Activated CD4-positive, alpha-beta memory T cell treated with anti-CD3 and anti-CD28 coated beads, Interleukin-2, amount 10 ng/mL, durations not matched to agents 7 days and 5 days (primary cell): ENCODE results near the gene IGSF23. TPM values are rescaled to one million over a fixed set of nuclear protein-coding genes. Genes with fewer than 3 reads are reported as not detected.
"Not testable (repeated sequence)": the region's sequence is repeated elsewhere in the genome, so short reads cannot be mapped to it uniquely, and the experiment has no call there.

ENCODE experiments used
- CTCF ChIA-PET: fragments of 350-600 bp; sonication (Branson Sonifier 250); formaldehyde crosslinking; loops from one replicate; lab custom pipeline; 2021; ENCODE audit warnings: antibody characterized with exemption, inconsistent platforms; lab: Charles Lee
- POLR2A ChIA-PET: fragments of 350-600 bp; sonication (Branson Sonifier 250); formaldehyde crosslinking; loops from one replicate; lab custom pipeline; 2021; ENCODE audit warnings: antibody characterized with exemption; lab: Charles Lee
- DNase-seq: peaks from one replicate; pipeline ENCODE4 v3.0.0-alpha.2; 2020
- H3K27ac Mint-ChIP-seq: one replicate; pipeline ENCODE4 v1.8.0; 2021; ENCODE audit warnings: mild to moderate bottlenecking, mixed read lengths
- H3K27me3 Mint-ChIP-seq: one replicate; pipeline ENCODE4 v1.8.0; 2021; ENCODE audit warnings: mixed read lengths
- H3K36me3 Mint-ChIP-seq: one replicate; pipeline ENCODE4 v1.8.0; 2021; ENCODE audit warnings: low read depth, mixed read lengths
- H3K4me1 Mint-ChIP-seq: one replicate; pipeline ENCODE4 v1.8.0; 2021; ENCODE audit warnings: mixed read lengths
- H3K4me3 Mint-ChIP-seq: one replicate; pipeline ENCODE4 v1.8.0; 2021; ENCODE audit warnings: mild to moderate bottlenecking, mixed read lengths
- H3K9me3 Mint-ChIP-seq: one replicate; pipeline ENCODE4 v1.8.0; 2021; ENCODE audit warnings: mixed read lengths
- total RNA-seq, 2 experiments: library from RNA; stranded (reverse); gene quantifications; one replicate each; pipeline ENCODE4 v1.2.3, GENCODE V29; 2021

Gene IGSF23
- total RNA-seq, 2 experiments from 2014 or later, result not detected

DNA sequence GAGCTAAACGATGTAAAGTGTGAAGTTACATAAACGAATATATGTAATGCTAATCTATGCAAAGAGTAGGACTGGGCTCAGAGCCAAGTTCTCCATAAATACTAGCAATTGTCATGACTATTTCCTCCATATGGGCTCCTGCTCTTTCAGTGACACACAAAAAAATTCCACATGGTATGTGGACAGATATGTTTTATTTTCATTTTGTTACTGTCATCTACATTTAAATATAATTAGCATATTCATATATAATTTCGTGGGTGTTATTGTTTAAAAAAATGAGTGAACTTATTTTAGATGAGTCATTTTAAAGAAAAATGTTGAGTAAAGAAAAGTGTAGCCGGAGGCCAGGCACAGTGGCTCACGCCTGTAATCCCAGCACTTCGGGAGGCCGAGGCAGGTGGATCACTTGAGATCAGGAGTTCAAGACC is 5.0 kb upstream of the IGSF23 start:
- peaks cover 4% of the 10 kb centered on the region for H3K4me1 Mint-ChIP-seq
- POLR2A ChIA-PET, result no interaction called here
- peaks cover 10% of the 10 kb centered on the region for H3K9me3 Mint-ChIP-seq
- no peak for DNase-seq
- no peaks in the 10 kb centered on the region for H3K36me3 Mint-ChIP-seq
- no peaks in the 10 kb centered on the region for H3K27me3 Mint-ChIP-seq
- no peak overlapping the region for H3K4me3 Mint-ChIP-seq
- CTCF ChIA-PET, result no interaction called here
- no peak overlapping the region for H3K27ac Mint-ChIP-seq

DNA sequence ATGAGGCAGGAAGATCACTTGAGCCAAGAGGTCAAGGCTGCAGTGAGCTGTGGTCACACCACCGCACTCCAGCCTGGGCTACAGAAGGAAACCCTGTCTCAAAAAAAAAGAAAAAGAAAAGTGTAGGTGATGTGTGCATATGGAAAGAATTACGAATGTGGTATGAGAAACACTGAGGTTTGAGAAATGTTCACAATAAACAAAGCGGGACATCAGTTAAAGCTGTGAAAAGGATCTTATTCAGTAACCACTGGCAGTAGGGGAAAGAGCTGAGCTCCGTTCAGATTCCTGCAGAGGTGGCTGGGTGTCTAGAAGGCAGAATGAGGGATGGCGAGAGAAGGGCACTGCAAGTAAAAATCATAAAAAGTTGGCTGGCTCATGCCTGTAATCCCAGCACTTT is 4.1 kb upstream of the IGSF23 start:
- no peak for DNase-seq
- H3K9me3 Mint-ChIP-seq, result peaks cover 10% of the 10 kb centered on the region
- ChIA-PET POLR2A (no interaction called here), CTCF (no interaction called here)
- no peak overlapping the region for H3K27ac Mint-ChIP-seq
- H3K4me3 Mint-ChIP-seq, result no peak overlapping the region
- no peaks in the 10 kb centered on the region for H3K36me3 Mint-ChIP-seq
- no peaks in the 10 kb centered on the region for H3K27me3 Mint-ChIP-seq
- H3K4me1 Mint-ChIP-seq, result peaks cover 4% of the 10 kb centered on the region

GRCh38 chr19:44610497-44610896 is 2.9 kb upstream of the IGSF23 start:
- DNase-seq, H3K4me1 Mint-ChIP-seq, H3K36me3 Mint-ChIP-seq, H3K27me3 Mint-ChIP-seq, H3K9me3 Mint-ChIP-seq, POLR2A ChIA-PET, H3K27ac Mint-ChIP-seq, CTCF ChIA-PET, H3K4me3 Mint-ChIP-seq: not testable (repeated sequence)

DNA sequence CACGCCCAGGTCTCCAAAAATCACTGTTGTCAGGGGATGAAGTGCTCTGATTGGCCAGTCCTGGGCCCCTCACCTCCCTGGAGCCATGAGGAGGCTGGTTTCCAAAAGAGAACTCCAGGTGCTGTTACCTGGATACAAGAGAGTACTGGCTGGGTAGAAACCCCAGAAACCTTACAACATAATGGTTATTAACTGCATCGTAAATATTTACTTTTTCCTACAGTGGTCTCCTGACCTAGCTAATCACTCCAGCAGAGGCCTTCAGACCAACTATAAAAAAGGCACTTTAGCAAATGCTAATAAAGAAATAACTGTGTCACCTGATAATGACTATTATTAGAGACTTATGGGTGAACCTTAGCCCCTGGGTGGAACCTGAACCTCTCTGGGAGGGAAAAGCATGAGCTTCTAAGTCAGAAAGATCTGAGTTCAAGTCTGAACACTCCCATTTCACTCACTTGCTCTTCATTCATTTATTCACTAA is 1.5 kb upstream of the IGSF23 start:
- Mint-ChIP-seq H3K36me3 (no peaks in the 10 kb centered on the region), H3K9me3 (peaks cover 6% of the 10 kb centered on the region), H3K27ac (no peak overlapping the region), H3K27me3 (no peaks in the 10 kb centered on the region), H3K4me3 (no peak overlapping the region), H3K4me1 (peaks cover 4% of the 10 kb centered on the region)
- DNase-seq, result no peak
- CTCF ChIA-PET, result no interaction called here
- POLR2A ChIA-PET, result no interaction called here

DNA sequence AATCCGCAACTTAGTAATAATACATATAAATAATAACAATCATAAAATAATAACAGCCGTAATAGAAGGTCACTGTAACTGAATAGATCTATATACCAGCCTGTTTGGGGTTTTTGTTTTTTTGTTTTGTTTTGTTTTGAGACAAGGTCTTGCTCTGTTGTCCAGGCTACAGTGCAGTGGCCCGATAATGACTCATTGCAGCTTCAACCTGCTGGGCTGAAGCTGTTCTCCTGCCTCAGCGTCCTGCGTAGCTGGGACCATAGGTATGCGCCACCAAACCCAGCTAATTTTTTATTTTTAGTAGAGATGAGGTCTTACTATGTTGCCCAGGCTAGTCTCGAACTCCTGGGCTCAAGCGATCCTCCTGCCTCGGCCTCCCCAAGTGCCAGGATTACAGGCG is 950 bp downstream of the IGSF23 start:
- Mint-ChIP-seq H3K4me3 (no peak overlapping the region), H3K9me3 (no peaks in the 10 kb centered on the region), H3K36me3 (no peaks in the 10 kb centered on the region), H3K4me1 (no peaks in the 10 kb centered on the region), H3K27me3 (no peaks in the 10 kb centered on the region), H3K27ac (no peak overlapping the region)
- POLR2A ChIA-PET, result no interaction called here
- no peak for DNase-seq
- CTCF ChIA-PET, result no interaction called here

DNA sequence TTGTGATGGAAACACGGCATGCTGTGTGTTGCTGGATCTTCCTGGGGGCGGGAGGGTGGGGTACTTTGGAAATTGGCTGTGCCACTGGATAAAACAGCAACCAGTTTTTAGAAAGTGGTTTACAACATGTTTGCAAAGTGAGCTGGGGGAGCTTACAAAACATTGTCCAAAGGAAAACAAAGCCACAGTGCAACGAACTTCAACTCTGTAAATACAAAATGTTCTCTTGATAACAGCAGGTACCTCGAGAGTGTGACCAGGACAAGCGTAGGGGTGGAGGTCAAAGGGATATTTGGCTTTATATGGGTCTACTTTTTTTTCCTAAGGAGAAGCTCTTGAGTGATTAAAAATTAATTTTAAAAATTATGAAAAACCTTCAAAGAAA is 2.5 kb downstream of the IGSF23 start:
- H3K4me3 Mint-ChIP-seq, result no peak overlapping the region
- CTCF ChIA-PET, result interaction anchor here (2.0 kb wide), 1 partner anchor 38 kb away, joined by 5 read pairs; no protein-coding TSS in a partner anchor

GRCh38 chr19:44617110-44617880 is 3.9 kb downstream of the IGSF23 start:
- H3K4me3 Mint-ChIP-seq, result no peak overlapping the region
- H3K27me3 Mint-ChIP-seq, result no peaks in the 10 kb centered on the region
- H3K27ac Mint-ChIP-seq, result no peak overlapping the region
- ChIA-PET POLR2A (no interaction called here), CTCF (interaction anchor here (2.0 kb wide), 1 partner anchor 37 kb away, joined by 5 read pairs; no protein-coding TSS in a partner anchor)
- no peaks in the 10 kb centered on the region for H3K9me3 Mint-ChIP-seq
- no peaks in the 10 kb centered on the region for H3K4me1 Mint-ChIP-seq
- no peak for DNase-seq
- H3K36me3 Mint-ChIP-seq, result no peaks in the 10 kb centered on the region

More for the DNA sequence above, 2.5 kb downstream of the IGSF23 start:
- Mint-ChIP-seq H3K27ac (no peak overlapping the region), H3K36me3 (no peaks in the 10 kb centered on the region), H3K27me3 (no peaks in the 10 kb centered on the region), H3K9me3 (no peaks in the 10 kb centered on the region), H3K4me1 (no peaks in the 10 kb centered on the region)
- POLR2A ChIA-PET, result no interaction called here
- DNase-seq, result no peak

GRCh38 chr19:44618640-44619357 is 5.4 kb downstream of the IGSF23 start:
- Mint-ChIP-seq H3K27ac (no peak overlapping the region), H3K4me3 (no peak overlapping the region), H3K36me3 (no peaks in the 10 kb centered on the region), H3K27me3 (no peaks in the 10 kb centered on the region), H3K9me3 (no peaks in the 10 kb centered on the region), H3K4me1 (no peaks in the 10 kb centered on the region)
- DNase-seq, result no peak
- ChIA-PET POLR2A (no interaction called here), CTCF (no interaction called here)

- no peaks in the 10 kb centered on the region for H3K27me3 Mint-ChIP-seq
- H3K36me3 Mint-ChIP-seq, result no peaks in the 10 kb centered on the region
- no peak for DNase-seq
- ChIA-PET POLR2A (no interaction called here), CTCF (no interaction called here)
- no peaks in the 10 kb centered on the region for H3K4me1 Mint-ChIP-seq
- no peak overlapping the region for H3K4me3 Mint-ChIP-seq
- H3K27ac Mint-ChIP-seq, result no peak overlapping the region
- no peaks in the 10 kb centered on the region for H3K9me3 Mint-ChIP-seq
Observed at GRCh38 chr19:44620667-44621066, 7.3 kb downstream of the IGSF23 start.

DNA sequence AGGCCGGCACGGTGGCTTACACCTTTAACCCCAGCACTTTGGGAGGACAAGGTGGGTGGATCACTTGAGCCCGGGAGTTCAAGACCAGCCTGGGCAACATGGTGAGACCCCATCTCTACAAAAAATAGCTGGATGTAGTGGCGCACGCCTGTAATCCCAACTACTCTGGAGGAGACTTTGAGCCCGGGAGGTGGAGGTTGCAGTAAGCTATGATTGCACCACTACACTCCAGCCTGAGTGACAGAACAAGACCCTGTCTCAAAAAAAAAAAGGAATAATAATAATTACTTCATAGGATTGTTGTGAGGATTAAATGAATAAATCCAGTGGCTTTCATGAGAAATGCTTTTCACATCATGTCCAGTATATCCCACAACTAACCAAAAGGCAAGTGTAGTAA is 8.0 kb downstream of the IGSF23 start:
- peaks cover 2% of the 10 kb centered on the region for H3K9me3 Mint-ChIP-seq
- no peak for DNase-seq
- ChIA-PET CTCF (no interaction called here), POLR2A (no interaction called here)
- H3K36me3 Mint-ChIP-seq, result no peaks in the 10 kb centered on the region
- no peak overlapping the region for H3K4me3 Mint-ChIP-seq
- no peak overlapping the region for H3K27ac Mint-ChIP-seq
- H3K4me1 Mint-ChIP-seq, result no peaks in the 10 kb centered on the region
- no peaks in the 10 kb centered on the region for H3K27me3 Mint-ChIP-seq

- no peak overlapping the region for H3K27ac Mint-ChIP-seq
- no peaks in the 10 kb centered on the region for H3K27me3 Mint-ChIP-seq
- CTCF ChIA-PET, result no interaction called here
- H3K4me1 Mint-ChIP-seq, result no peaks in the 10 kb centered on the region
- POLR2A ChIA-PET, result no interaction called here
- no peak for DNase-seq
- H3K4me3 Mint-ChIP-seq, result no peak overlapping the region
- peaks cover 4% of the 10 kb centered on the region for H3K9me3 Mint-ChIP-seq
- no peaks in the 10 kb centered on the region for H3K36me3 Mint-ChIP-seq
Observed at GRCh38 chr19:44623080-44623479, 9.7 kb downstream of the IGSF23 start.

GRCh38 chr19:44623626-44624025 is 10.3 kb downstream of the IGSF23 start:
- H3K4me3 Mint-ChIP-seq, result no peak overlapping the region
- no peak for DNase-seq
- H3K4me1 Mint-ChIP-seq, result no peaks in the 10 kb centered on the region
- no peaks in the 10 kb centered on the region for H3K27me3 Mint-ChIP-seq
- no peak overlapping the region for H3K27ac Mint-ChIP-seq
- peaks cover 4% of the 10 kb centered on the region for H3K9me3 Mint-ChIP-seq
- POLR2A ChIA-PET, result no interaction called here
- CTCF ChIA-PET, result no interaction called here
- no peaks in the 10 kb centered on the region for H3K36me3 Mint-ChIP-seq

GRCh38 chr19:44624840-44625354 is 11.5 kb downstream of the IGSF23 start:
- ChIA-PET CTCF (interaction anchor here (0.9 kb wide), 1 partner anchor 70 kb away, joined by 3 read pairs; no protein-coding TSS in a partner anchor), POLR2A (no interaction called here)
- no peak for DNase-seq
- no peaks in the 10 kb centered on the region for H3K27me3 Mint-ChIP-seq
- H3K9me3 Mint-ChIP-seq, result peaks cover 4% of the 10 kb centered on the region
- no peaks in the 10 kb centered on the region for H3K4me1 Mint-ChIP-seq
- no peaks in the 10 kb centered on the region for H3K36me3 Mint-ChIP-seq
- H3K27ac Mint-ChIP-seq, result no peak overlapping the region
- no peak overlapping the region for H3K4me3 Mint-ChIP-seq
